ENCODE results near the gene ASS1. TPM values are rescaled to one million over a fixed set of nuclear protein-coding genes. Genes with fewer than 3 reads are reported as not detected.

ASS1 gene
- total RNA-seq, 6 donors from 2014 or later, result 31.4 to 104 (median 66.3) TPM

DNA sequence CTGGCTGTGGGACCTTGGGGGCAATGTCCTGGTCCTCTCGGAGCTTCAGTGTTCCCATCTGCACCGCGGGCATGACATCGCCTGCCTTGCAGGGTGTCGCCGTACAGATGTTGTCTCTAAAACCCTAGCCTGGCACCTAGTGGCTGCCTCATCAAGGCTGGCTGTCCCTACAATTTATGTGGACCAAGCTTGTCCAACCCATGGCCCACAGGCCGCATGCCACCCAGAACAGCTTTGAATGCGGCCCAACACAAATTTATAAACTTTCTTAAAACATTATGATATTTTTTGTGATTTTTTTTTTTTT, 18.3 kb upstream of the ASS1 start:
- 85 to 93% methylated on average over 7 to 8 of the region's 8 CpGs for WGBS, 2 donors
- H3K27me3 ChIP-seq, result no peaks in the 10 kb centered on the region
- TF ChIP-seq EP300 (IDR thresholded peaks at IDR 0.05), result no peak
- no peak for TF ChIP-seq POLR2A (IDR thresholded peaks at IDR 0.05)
- TF ChIP-seq POLR2AphosphoS5 (IDR thresholded peaks at IDR 0.05), result no peak
- H3K27ac ChIP-seq, result no peak overlapping the region
- peaks cover 0 to 12% (median 3%) of the 10 kb centered on the region in 4 donors for H3K9me3 ChIP-seq
- no peaks in the 10 kb centered on the region for H3K36me3 ChIP-seq
- ATAC-seq (ENCODE audit: low FRiP score in 2 of 2), result no peak
- H3K4me1 ChIP-seq, result peaks cover 0 to 5% (median 2%) of the 10 kb centered on the region in 4 donors
- H3K4me3 ChIP-seq, result no peak overlapping the region
- no peak for DNase-seq

DNA sequence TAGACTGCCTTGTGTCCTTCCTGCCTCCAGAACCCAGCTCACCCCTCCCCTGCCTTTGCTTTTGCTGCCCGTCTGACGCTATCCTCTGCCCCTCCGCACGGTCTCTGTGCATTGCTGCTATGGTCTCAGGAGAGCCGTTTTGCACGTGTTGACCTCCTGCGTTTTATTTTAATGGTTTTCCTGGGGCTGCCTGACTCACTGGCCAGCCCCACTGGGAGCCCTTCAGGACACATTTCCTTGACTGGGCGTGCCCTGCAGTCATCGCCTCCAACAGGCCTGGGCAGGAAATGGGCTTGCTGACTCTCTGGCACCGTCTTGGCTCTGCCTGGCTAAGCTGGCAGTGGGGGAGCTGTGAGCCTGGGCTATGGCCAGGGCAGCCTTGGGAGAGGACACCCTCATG, 17.9 kb upstream of the ASS1 start:
- 56 to 72% methylated on average over 9 to 10 of the region's 10 CpGs for WGBS, 2 donors
- peaks cover 0 to 3% (median 0%) of the 10 kb centered on the region in 4 donors for H3K27me3 ChIP-seq
- H3K36me3 ChIP-seq, result no peaks in the 10 kb centered on the region
- ATAC-seq (ENCODE audit: low FRiP score in 2 of 2) (no peak), DNase-seq (peak in 1 of 2 donors; percentile 31)
- H3K9me3 ChIP-seq, result peaks cover 0 to 12% (median 3%) of the 10 kb centered on the region in 4 donors
- TF ChIP-seq, protein P1, sequence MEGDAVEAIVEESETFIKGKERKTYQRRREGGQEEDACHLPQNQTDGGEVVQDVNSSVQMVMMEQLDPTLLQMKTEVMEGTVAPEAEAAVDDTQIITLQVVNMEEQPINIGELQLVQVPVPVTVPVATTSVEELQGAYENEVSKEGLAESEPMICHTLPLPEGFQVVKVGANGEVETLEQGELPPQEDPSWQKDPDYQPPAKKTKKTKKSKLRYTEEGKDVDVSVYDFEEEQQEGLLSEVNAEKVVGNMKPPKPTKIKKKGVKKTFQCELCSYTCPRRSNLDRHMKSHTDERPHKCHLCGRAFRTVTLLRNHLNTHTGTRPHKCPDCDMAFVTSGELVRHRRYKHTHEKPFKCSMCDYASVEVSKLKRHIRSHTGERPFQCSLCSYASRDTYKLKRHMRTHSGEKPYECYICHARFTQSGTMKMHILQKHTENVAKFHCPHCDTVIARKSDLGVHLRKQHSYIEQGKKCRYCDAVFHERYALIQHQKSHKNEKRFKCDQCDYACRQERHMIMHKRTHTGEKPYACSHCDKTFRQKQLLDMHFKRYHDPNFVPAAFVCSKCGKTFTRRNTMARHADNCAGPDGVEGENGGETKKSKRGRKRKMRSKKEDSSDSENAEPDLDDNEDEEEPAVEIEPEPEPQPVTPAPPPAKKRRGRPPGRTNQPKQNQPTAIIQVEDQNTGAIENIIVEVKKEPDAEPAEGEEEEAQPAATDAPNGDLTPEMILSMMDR (IDR thresholded peaks at IDR 0.05), result peak in 1 of 6 experiments; percentile 9
- TF ChIP-seq EP300 (IDR thresholded peaks at IDR 0.05) (no peak), POLR2AphosphoS5 (IDR thresholded peaks at IDR 0.05) (peak in 1 of 2 donors; percentile 40)
- H3K4me3 ChIP-seq, result no peak overlapping the region
- peaks cover 0 to 5% (median 2%) of the 10 kb centered on the region in 4 donors for H3K4me1 ChIP-seq
- H3K27ac ChIP-seq, result no peak overlapping the region

DNA sequence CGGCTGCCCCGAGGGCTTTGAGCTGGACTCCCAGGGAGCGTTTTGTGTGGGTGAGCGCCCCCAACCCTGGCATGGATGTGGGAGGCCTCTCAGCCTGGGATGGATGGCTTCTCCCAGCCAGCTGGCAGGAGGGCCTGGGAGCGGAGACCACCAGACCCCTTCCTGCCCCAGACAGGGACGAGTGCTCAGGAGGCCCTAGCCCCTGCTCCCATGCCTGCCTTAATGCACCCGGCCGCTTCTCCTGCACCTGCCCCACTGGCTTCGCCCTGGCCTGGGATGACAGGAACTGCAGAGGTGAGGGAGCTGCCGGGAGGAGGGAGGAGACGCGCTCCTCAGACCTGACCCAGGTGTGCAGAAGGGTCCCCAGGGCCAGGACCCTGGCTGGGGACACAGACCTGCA, 17.4 kb upstream of the ASS1 start:
- Histone ChIP-seq H3K27ac (peak overlapping the region in 1 of 4 donors; percentile 8), H3K36me3 (no peaks in the 10 kb centered on the region), H3K27me3 (peaks cover 0 to 3% (median 0%) of the 10 kb centered on the region in 4 donors), H3K9me3 (peaks cover 0 to 12% (median 3%) of the 10 kb centered on the region in 4 donors), H3K4me1 (peaks cover 0 to 5% (median 2%) of the 10 kb centered on the region in 4 donors), H3K4me3 (no peak overlapping the region)
- no peak for DNase-seq
- WGBS, 2 donors, result 81% methylated on average over 12 of the region's 12 CpGs; no CpG with 5 or more reads in 1 of the 2 donors
- no peak for ATAC-seq (ENCODE audit: low FRiP score in 2 of 2)
- TF ChIP-seq, protein P1 (IDR thresholded peaks at IDR 0.05), result no peak
- TF ChIP-seq POLR2AphosphoS5 (IDR thresholded peaks at IDR 0.05) (no peak), EP300 (IDR thresholded peaks at IDR 0.05) (no peak), POLR2A (IDR thresholded peaks at IDR 0.05) (no peak)

DNA sequence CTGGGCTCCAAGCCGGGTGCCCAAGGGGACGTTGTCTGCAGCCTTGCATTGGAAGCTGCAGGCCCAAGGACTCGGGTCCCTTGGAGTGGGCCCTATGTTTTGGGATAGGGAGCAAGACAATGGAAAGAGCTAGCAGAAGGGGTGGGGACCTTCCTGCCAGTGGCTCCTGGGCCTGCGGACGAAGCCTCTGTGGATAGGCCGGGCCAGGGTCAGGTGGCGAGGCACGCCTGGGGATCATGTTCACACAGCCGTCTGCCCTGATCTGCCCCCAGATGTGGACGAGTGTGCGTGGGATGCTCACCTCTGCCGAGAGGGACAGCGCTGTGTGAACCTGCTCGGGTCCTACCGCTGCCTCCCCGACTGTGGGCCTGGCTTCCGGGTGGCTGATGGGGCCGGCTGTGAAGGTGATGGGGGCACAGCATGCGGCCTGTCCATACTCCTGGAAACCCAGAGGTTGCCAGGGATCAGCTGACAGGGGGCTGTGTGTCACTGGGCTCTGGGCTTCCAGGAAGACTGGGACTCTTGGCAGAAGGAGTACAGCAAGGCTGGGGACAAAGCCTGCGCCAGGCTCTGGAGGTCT, 16.6 kb upstream of the ASS1 start:
- DNase-seq (no peak), ATAC-seq (ENCODE audit: low FRiP score in 2 of 2) (no peak)
- TF ChIP-seq POLR2AphosphoS5 (IDR thresholded peaks at IDR 0.05) (no peak), EP300 (IDR thresholded peaks at IDR 0.05) (no peak), POLR2A (IDR thresholded peaks at IDR 0.05) (no peak)
- TF ChIP-seq, protein P1 (IDR thresholded peaks at IDR 0.05), result no peak
- H3K27ac ChIP-seq, result no peak overlapping the region
- peaks cover 0 to 7% (median 1%) of the 10 kb centered on the region in 4 donors for H3K27me3 ChIP-seq
- H3K4me3 ChIP-seq, result no peak overlapping the region
- peaks cover 0 to 12% (median 3%) of the 10 kb centered on the region in 4 donors for H3K9me3 ChIP-seq
- no peaks in the 10 kb centered on the region for H3K36me3 ChIP-seq
- 89 to 94% methylated on average over 10 to 20 of the region's 20 CpGs for WGBS, 2 donors
- H3K4me1 ChIP-seq, result peaks cover 3 to 9% (median 6%) of the 10 kb centered on the region in 4 donors

DNA sequence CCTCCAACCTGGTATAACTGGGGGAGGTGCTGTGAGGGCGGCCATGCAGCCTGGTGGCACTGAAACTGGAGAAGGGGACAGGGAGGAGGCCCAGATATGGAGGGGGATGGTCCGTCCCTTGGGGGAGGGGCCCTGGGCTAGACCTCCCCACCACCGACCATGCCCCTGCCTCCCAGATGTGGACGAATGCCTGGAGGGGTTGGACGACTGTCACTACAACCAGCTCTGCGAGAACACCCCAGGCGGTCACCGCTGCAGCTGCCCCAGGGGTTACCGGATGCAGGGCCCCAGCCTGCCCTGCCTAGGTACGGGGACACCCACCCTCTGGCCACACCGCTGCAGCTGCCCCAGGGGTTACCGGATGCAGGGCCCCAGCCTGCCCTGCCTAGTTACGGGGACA, 15.4 kb upstream of the ASS1 start:
- DNase-seq (no peak), ATAC-seq (ENCODE audit: low FRiP score in 2 of 2) (no peak)
- Histone ChIP-seq H3K27ac (no peak overlapping the region), H3K9me3 (peaks cover 0 to 12% (median 3%) of the 10 kb centered on the region in 4 donors), H3K27me3 (peaks cover 0 to 15% (median 6%) of the 10 kb centered on the region in 4 donors), H3K36me3 (no peaks in the 10 kb centered on the region), H3K4me3 (no peak overlapping the region), H3K4me1 (peaks cover 5 to 16% (median 12%) of the 10 kb centered on the region in 4 donors)
- no peak for TF ChIP-seq POLR2AphosphoS5 (IDR thresholded peaks at IDR 0.05)
- no peak for TF ChIP-seq POLR2A (IDR thresholded peaks at IDR 0.05)
- TF ChIP-seq, protein P1 (IDR thresholded peaks at IDR 0.05), result no peak
- no peak for TF ChIP-seq EP300 (IDR thresholded peaks at IDR 0.05)
- 88 to 92% methylated on average over 4 to 7 of the region's 13 CpGs for WGBS, 2 donors
